Measurements from ENCODE around the gene HIRA.

DNA sequence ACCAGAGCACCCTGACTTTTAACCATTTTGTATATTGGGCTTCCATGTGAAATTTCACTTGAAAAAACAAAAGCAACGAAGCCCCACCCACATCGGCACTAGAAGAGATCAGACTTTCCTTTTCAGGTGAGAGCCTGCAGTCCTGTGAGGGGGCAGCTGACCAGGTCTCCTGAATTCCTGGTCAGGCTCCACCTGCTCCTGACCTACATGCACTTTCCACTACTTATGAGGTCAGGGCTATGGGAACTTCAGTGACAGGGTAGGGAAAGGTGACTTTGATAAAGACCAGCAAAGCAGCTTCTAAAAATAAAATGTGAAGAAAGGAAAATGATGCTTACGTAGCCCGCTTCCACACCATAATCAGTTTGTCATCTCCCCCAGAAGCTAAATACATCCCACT, 24.7 kb downstream of the HIRA start:
- no peak for TF ChIP-seq YY1 (IDR thresholded peaks at IDR 0.05; ENCODE audit: low read depth, low read length)
- no peak for TF ChIP-seq HDAC6 (IDR thresholded peaks at IDR 0.05; ENCODE audit: low read depth, low read length)
- TF ChIP-seq CEBPB (IDR thresholded peaks at IDR 0.05; ENCODE audit: low read depth, low read length) = no peak
- no peak for TF ChIP-seq SIX5 (IDR thresholded peaks at IDR 0.05; ENCODE audit: low read depth, low read length)
- TF ChIP-seq RFX5 (IDR thresholded peaks at IDR 0.05; ENCODE audit: borderline replicate concordance, low read depth, low read length) = no peak
- TF ChIP-seq, protein P1, sequence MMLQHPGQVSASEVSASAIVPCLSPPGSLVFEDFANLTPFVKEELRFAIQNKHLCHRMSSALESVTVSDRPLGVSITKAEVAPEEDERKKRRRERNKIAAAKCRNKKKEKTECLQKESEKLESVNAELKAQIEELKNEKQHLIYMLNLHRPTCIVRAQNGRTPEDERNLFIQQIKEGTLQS (IDR thresholded peaks at IDR 0.05; ENCODE audit: insufficient read depth, low read depth, low read length) = no peak
- TF ChIP-seq, protein P2, sequence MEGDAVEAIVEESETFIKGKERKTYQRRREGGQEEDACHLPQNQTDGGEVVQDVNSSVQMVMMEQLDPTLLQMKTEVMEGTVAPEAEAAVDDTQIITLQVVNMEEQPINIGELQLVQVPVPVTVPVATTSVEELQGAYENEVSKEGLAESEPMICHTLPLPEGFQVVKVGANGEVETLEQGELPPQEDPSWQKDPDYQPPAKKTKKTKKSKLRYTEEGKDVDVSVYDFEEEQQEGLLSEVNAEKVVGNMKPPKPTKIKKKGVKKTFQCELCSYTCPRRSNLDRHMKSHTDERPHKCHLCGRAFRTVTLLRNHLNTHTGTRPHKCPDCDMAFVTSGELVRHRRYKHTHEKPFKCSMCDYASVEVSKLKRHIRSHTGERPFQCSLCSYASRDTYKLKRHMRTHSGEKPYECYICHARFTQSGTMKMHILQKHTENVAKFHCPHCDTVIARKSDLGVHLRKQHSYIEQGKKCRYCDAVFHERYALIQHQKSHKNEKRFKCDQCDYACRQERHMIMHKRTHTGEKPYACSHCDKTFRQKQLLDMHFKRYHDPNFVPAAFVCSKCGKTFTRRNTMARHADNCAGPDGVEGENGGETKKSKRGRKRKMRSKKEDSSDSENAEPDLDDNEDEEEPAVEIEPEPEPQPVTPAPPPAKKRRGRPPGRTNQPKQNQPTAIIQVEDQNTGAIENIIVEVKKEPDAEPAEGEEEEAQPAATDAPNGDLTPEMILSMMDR (IDR thresholded peaks at IDR 0.05; ENCODE audit: control extremely low read depth in 1 of 3, insufficient read depth in 1 of 3, low read depth in 1 of 3, low read length in 3 of 3) = no peak
- TF ChIP-seq, protein P3, sequence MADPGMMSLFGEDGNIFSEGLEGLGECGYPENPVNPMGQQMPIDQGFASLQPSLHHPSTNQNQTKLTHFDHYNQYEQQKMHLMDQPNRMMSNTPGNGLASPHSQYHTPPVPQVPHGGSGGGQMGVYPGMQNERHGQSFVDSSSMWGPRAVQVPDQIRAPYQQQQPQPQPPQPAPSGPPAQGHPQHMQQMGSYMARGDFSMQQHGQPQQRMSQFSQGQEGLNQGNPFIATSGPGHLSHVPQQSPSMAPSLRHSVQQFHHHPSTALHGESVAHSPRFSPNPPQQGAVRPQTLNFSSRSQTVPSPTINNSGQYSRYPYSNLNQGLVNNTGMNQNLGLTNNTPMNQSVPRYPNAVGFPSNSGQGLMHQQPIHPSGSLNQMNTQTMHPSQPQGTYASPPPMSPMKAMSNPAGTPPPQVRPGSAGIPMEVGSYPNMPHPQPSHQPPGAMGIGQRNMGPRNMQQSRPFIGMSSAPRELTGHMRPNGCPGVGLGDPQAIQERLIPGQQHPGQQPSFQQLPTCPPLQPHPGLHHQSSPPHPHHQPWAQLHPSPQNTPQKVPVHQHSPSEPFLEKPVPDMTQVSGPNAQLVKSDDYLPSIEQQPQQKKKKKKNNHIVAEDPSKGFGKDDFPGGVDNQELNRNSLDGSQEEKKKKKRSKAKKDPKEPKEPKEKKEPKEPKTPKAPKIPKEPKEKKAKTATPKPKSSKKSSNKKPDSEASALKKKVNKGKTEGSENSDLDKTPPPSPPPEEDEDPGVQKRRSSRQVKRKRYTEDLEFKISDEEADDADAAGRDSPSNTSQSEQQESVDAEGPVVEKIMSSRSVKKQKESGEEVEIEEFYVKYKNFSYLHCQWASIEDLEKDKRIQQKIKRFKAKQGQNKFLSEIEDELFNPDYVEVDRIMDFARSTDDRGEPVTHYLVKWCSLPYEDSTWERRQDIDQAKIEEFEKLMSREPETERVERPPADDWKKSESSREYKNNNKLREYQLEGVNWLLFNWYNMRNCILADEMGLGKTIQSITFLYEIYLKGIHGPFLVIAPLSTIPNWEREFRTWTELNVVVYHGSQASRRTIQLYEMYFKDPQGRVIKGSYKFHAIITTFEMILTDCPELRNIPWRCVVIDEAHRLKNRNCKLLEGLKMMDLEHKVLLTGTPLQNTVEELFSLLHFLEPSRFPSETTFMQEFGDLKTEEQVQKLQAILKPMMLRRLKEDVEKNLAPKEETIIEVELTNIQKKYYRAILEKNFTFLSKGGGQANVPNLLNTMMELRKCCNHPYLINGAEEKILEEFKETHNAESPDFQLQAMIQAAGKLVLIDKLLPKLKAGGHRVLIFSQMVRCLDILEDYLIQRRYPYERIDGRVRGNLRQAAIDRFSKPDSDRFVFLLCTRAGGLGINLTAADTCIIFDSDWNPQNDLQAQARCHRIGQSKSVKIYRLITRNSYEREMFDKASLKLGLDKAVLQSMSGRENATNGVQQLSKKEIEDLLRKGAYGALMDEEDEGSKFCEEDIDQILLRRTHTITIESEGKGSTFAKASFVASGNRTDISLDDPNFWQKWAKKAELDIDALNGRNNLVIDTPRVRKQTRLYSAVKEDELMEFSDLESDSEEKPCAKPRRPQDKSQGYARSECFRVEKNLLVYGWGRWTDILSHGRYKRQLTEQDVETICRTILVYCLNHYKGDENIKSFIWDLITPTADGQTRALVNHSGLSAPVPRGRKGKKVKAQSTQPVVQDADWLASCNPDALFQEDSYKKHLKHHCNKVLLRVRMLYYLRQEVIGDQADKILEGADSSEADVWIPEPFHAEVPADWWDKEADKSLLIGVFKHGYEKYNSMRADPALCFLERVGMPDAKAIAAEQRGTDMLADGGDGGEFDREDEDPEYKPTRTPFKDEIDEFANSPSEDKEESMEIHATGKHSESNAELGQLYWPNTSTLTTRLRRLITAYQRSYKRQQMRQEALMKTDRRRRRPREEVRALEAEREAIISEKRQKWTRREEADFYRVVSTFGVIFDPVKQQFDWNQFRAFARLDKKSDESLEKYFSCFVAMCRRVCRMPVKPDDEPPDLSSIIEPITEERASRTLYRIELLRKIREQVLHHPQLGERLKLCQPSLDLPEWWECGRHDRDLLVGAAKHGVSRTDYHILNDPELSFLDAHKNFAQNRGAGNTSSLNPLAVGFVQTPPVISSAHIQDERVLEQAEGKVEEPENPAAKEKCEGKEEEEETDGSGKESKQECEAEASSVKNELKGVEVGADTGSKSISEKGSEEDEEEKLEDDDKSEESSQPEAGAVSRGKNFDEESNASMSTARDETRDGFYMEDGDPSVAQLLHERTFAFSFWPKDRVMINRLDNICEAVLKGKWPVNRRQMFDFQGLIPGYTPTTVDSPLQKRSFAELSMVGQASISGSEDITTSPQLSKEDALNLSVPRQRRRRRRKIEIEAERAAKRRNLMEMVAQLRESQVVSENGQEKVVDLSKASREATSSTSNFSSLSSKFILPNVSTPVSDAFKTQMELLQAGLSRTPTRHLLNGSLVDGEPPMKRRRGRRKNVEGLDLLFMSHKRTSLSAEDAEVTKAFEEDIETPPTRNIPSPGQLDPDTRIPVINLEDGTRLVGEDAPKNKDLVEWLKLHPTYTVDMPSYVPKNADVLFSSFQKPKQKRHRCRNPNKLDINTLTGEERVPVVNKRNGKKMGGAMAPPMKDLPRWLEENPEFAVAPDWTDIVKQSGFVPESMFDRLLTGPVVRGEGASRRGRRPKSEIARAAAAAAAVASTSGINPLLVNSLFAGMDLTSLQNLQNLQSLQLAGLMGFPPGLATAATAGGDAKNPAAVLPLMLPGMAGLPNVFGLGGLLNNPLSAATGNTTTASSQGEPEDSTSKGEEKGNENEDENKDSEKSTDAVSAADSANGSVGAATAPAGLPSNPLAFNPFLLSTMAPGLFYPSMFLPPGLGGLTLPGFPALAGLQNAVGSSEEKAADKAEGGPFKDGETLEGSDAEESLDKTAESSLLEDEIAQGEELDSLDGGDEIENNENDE (IDR thresholded peaks at IDR 0.05; ENCODE audit: insufficient replicate concordance, low read length) = no peak
- TF ChIP-seq RBBP5 (IDR thresholded peaks at IDR 0.05; ENCODE audit: borderline replicate concordance, low read depth, low read length) = no peak
- no peak for TF ChIP-seq RNF2 (IDR thresholded peaks at IDR 0.05; ENCODE audit: borderline replicate concordance, low read depth, low read length, missing control alignments, poor library complexity, severe bottlenecking)
- no peak for TF ChIP-seq EZH2 (IDR thresholded peaks at IDR 0.05; ENCODE audit: low read depth, low read length, severe bottlenecking)
